ENCODE measurements around the gene DIPK1B. TPM values are rescaled to one million over a fixed set of nuclear protein-coding genes. Genes with fewer than 3 reads are reported as not detected.

The DIPK1B gene
- total and polyA plus RNA-seq, 2 donors (not counting 3 experiments of a cell fraction or from before 2014, with no cell fraction given), result 253 to 441 TPM

DNA sequence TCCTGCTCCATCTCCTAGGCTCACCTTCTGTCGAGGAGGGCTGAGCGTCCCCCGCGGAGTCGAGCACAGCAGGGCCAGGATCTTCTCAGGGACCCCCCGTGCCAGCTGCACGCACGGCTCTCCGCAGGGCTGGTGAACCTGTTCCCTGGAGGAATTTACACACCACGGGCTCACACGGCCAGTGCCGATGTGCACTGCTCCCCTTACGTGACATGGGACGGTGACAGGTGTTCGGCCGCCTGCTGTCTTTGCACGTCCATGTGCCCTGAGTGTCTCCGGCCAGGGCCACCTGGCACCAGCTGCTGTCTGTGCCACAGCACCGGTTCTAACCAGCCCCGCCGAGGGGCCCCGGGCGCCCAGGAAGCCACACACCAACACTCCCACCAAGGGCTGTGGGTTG is 16.4 kb upstream of the DIPK1B start:
- Histone ChIP-seq H3K4me2 (ENCODE audit: insufficient read depth, low read length) (no peak overlapping the region), H3K4me3 (replicated peaks in 1 of 3; ENCODE audit: insufficient read depth in 1 of 3, low read depth in 1 of 3, low read length in 3 of 3) (no peak overlapping the region)

More for the DNA sequence above, 16.4 kb upstream of the DIPK1B start:
- ChIA-PET POLR2A (no interaction called here), CTCF (interaction anchor here (1.3 to 1.6 kb wide), 4 partner anchors 9 to 31 kb away, joined by 4 to 5 read pairs (median 4); no protein-coding TSS in a partner anchor)
- no peak for DNase-seq (ENCODE audit: low read depth, low spot score)
- H3K9me3 ChIP-seq (replicated peaks; ENCODE audit: control insufficient read depth, insufficient read depth, low read length), result no peaks in the 10 kb centered on the region
- no peaks in the 10 kb centered on the region for H4K20me1 ChIP-seq (replicated peaks; ENCODE audit: control insufficient read depth, extremely low read depth, insufficient read depth, low read length)
- H2AFZ ChIP-seq (ENCODE audit: low read depth, low read length), result no peak overlapping the region
- BruUV-seq (replicated peaks), result no TSS peak
- dilution Hi-C loops (cut with MboI; ENCODE audit: extremely low pct_ligation_motif_present, low sequenced_read_pairs) (no loop called here), intact Hi-C loops (cut with micrococcal nuclease) (no loop called here)
- H3K36me3 ChIP-seq (ENCODE audit: control insufficient read depth in 2 of 2, extremely low read depth in 1 of 2, insufficient read depth in 2 of 2, low read length in 2 of 2), result no peaks in the 10 kb centered on the region
- peaks cover 1 to 2% of the 10 kb centered on the region in 2 experiments for H3K27me3 ChIP-seq (ENCODE audit: control insufficient read depth in 2 of 2, insufficient read depth in 2 of 2, low read length in 2 of 2)
- no peak for FAIRE-seq
- no peaks in the 10 kb centered on the region for H3K9me1 ChIP-seq (replicated peaks; ENCODE audit: control insufficient read depth, extremely low read depth, insufficient read depth, low read length)
- H3K27ac ChIP-seq (ENCODE audit: insufficient read depth, low read depth, low read length), result no peak overlapping the region
- no peaks in the 10 kb centered on the region for H3K79me2 ChIP-seq (ENCODE audit: control insufficient read depth, insufficient read depth, low read length)
- TF ChIP-seq, protein P1, sequence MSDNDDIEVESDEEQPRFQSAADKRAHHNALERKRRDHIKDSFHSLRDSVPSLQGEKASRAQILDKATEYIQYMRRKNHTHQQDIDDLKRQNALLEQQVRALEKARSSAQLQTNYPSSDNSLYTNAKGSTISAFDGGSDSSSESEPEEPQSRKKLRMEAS (IDR thresholded peaks at IDR 0.05; ENCODE audit: insufficient read depth, insufficient read length), result no peak
- no peak for TF ChIP-seq JUN (IDR thresholded peaks at IDR 0.05; ENCODE audit: borderline replicate concordance, insufficient read depth, insufficient read length, low read depth)
- no peak for TF ChIP-seq MYC (IDR thresholded peaks at IDR 0.05; ENCODE audit: low read depth, low read length)
- no peak for TF ChIP-seq GATA2 (IDR thresholded peaks at IDR 0.05; ENCODE audit: insufficient read depth, insufficient read length, low read depth, low read length)
- no peak for TF ChIP-seq POLR2A (IDR thresholded peaks at IDR 0.05; ENCODE audit: low read depth, low read length)
- TF ChIP-seq, protein P2, sequence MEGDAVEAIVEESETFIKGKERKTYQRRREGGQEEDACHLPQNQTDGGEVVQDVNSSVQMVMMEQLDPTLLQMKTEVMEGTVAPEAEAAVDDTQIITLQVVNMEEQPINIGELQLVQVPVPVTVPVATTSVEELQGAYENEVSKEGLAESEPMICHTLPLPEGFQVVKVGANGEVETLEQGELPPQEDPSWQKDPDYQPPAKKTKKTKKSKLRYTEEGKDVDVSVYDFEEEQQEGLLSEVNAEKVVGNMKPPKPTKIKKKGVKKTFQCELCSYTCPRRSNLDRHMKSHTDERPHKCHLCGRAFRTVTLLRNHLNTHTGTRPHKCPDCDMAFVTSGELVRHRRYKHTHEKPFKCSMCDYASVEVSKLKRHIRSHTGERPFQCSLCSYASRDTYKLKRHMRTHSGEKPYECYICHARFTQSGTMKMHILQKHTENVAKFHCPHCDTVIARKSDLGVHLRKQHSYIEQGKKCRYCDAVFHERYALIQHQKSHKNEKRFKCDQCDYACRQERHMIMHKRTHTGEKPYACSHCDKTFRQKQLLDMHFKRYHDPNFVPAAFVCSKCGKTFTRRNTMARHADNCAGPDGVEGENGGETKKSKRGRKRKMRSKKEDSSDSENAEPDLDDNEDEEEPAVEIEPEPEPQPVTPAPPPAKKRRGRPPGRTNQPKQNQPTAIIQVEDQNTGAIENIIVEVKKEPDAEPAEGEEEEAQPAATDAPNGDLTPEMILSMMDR (IDR thresholded peaks at IDR 0.05; ENCODE audit: extremely low read depth in 1 of 2, insufficient read depth in 1 of 2, low read depth in 1 of 2, low read length in 2 of 2), result no peak
- no peak for TF ChIP-seq FOS (IDR thresholded peaks at IDR 0.05; ENCODE audit: borderline replicate concordance, insufficient read depth, low read length)
- TF ChIP-seq POLR2AphosphoS5 (IDR thresholded peaks at IDR 0.05; ENCODE audit: insufficient read depth, low read depth, low read length), result no peak
- no peak for TF ChIP-seq EZH2 (IDR thresholded peaks at IDR 0.05; ENCODE audit: borderline replicate concordance, low read depth, low read length, severe bottlenecking)
- H3K9ac ChIP-seq (replicated peaks; ENCODE audit: extremely low read depth, insufficient read depth, low read length), result no peak overlapping the region
- H3K4me1 ChIP-seq (ENCODE audit: control insufficient read depth, extremely low read depth, insufficient read depth, low read length), result peaks cover 6% of the 10 kb centered on the region
